Stimulated activated CD8-positive, alpha-beta memory T cell treated with anti-CD3 and anti-CD28 coated beads, Interleukin-2, amount 100 ng/mL, for 1 hour (primary cell): ENCODE results near the gene TRAF3IP1.

Source experiments
- DNase-seq, 2 donors: peaks; one replicate each; pipeline ENCODE4 v3.0.0-alpha.2; 2020; ENCODE audit warnings: low read depth in 2 of 2

Gene TRAF3IP1

GRCh38 chr2:238448031-238448955, 128.0 kb downstream of the TRAF3IP1 start:
- no peak for DNase-seq

GRCh38 chr2:238449241-238449640, 128.9 kb downstream of the TRAF3IP1 start:
- no peak for DNase-seq

GRCh38 chr2:238449909-238450417, 129.6 kb downstream of the TRAF3IP1 start:
- no peak for DNase-seq

GRCh38 chr2:238450440-238450861, 130.1 kb downstream of the TRAF3IP1 start:
- no peak for DNase-seq
